ENCODE measurements around the gene CREBRF. TPM values are rescaled to one million over a fixed set of nuclear protein-coding genes. Genes with fewer than 3 reads are reported as not detected.

Gene CREBRF
- total RNA-seq, 1 donor from 2014 or later: 10.0 TPM

DNA sequence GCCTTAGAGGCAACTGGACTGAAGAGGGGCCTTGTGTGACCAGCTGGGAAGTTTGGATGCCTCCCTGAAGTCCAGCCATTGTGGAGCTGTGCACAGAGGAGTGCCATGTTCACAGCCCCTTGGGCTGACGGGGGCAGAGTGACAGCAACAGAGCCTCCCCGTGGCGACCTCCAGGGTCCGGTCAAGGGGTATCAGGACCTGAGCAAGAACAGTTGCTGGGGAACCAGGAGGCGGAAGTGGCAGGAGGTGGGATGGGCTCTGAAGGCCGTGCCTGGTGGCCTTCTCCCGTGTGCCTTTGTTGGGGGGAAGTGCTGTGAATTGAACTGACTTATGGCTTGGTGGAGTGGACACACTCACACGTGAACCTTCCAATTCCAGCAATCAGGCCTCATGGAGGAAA, 102.2 kb downstream of the CREBRF start:
- Mint-ChIP-seq H3K9me3 (ENCODE audit: unreplicated experiment) (no peaks in the 10 kb centered on the region), H3K27ac (ENCODE audit: unreplicated experiment) (no peak overlapping the region), H3K36me3 (ENCODE audit: low read depth, unreplicated experiment) (peaks cover 18% of the 10 kb centered on the region), H3K4me1 (ENCODE audit: low read depth, unreplicated experiment) (no peaks in the 10 kb centered on the region), H3K4me3 (ENCODE audit: unreplicated experiment) (no peak overlapping the region), H3K27me3 (ENCODE audit: low read depth, unreplicated experiment) (no peaks in the 10 kb centered on the region)
- no peaks in the 10 kb centered on the region for H3K9me3 ChIP-seq (ENCODE audit: insufficient read depth, low read depth, low read length)
- H3K79me2 ChIP-seq (ENCODE audit: insufficient read depth, low read length): no peaks in the 10 kb centered on the region
- no peak for TF ChIP-seq EZH2 (IDR thresholded peaks at IDR 0.05; ENCODE audit: insufficient read depth, low read length)
- TF ChIP-seq CTCF (IDR thresholded peaks at IDR 0.05; ENCODE audit: insufficient read depth, low read depth, low read length): no peak
- H3K27ac ChIP-seq (ENCODE audit: low read depth, low read length): no peak overlapping the region
- DNase-seq (ENCODE audit: low read depth) (no peak), FAIRE-seq (no peak)
- no peak overlapping the region for H3K9ac ChIP-seq (ENCODE audit: low read length)
- H3K36me3 ChIP-seq (ENCODE audit: insufficient read depth, low read length): peaks cover 15% of the 10 kb centered on the region
- no peaks in the 10 kb centered on the region for H3K4me1 ChIP-seq (ENCODE audit: insufficient read depth, low read length)
- H3K27me3 ChIP-seq (ENCODE audit: insufficient read depth, low read length): no peaks in the 10 kb centered on the region
- H4K20me1 ChIP-seq (ENCODE audit: insufficient read depth, low read length): no peaks in the 10 kb centered on the region
- H2AFZ ChIP-seq (ENCODE audit: low read depth, low read length): no peak overlapping the region
- H3K4me2 ChIP-seq (ENCODE audit: low read length): no peak overlapping the region
- no peak overlapping the region for H3K4me3 ChIP-seq (ENCODE audit: insufficient read depth, low read depth, low read length)

- Histone ChIP-seq H3K36me3 (ENCODE audit: insufficient read depth, low read length) (peaks cover 15% of the 10 kb centered on the region), H3K27me3 (ENCODE audit: insufficient read depth, low read length) (no peaks in the 10 kb centered on the region), H3K4me2 (ENCODE audit: low read length) (no peak overlapping the region), H3K4me1 (ENCODE audit: insufficient read depth, low read length) (no peaks in the 10 kb centered on the region), H3K27ac (ENCODE audit: low read depth, low read length) (no peak overlapping the region), H3K4me3 (ENCODE audit: insufficient read depth, low read depth, low read length) (no peak overlapping the region), H3K79me2 (ENCODE audit: insufficient read depth, low read length) (no peaks in the 10 kb centered on the region), H3K9ac (ENCODE audit: low read length) (no peak overlapping the region), H2AFZ (ENCODE audit: low read depth, low read length) (no peak overlapping the region), H4K20me1 (ENCODE audit: insufficient read depth, low read length) (no peaks in the 10 kb centered on the region), H3K9me3 (ENCODE audit: insufficient read depth, low read depth, low read length) (no peaks in the 10 kb centered on the region)
- Mint-ChIP-seq H3K4me3 (ENCODE audit: unreplicated experiment) (no peak overlapping the region), H3K36me3 (ENCODE audit: low read depth, unreplicated experiment) (peaks cover 20% of the 10 kb centered on the region), H3K4me1 (ENCODE audit: low read depth, unreplicated experiment) (no peaks in the 10 kb centered on the region), H3K9me3 (ENCODE audit: unreplicated experiment) (no peaks in the 10 kb centered on the region), H3K27me3 (ENCODE audit: low read depth, unreplicated experiment) (no peaks in the 10 kb centered on the region), H3K27ac (ENCODE audit: unreplicated experiment) (no peak overlapping the region)
- TF ChIP-seq CTCF (IDR thresholded peaks at IDR 0.05; ENCODE audit: insufficient read depth, low read depth, low read length): no peak
- no peak for TF ChIP-seq EZH2 (IDR thresholded peaks at IDR 0.05; ENCODE audit: insufficient read depth, low read length)
- no peak for FAIRE-seq
- no peak for DNase-seq (ENCODE audit: low read depth)
Measured at GRCh38 chr5:173159256-173159655, 103.1 kb downstream of the CREBRF start.

GRCh38 chr5:173161148-173161547, 105.0 kb downstream of the CREBRF start:
- H3K36me3 Mint-ChIP-seq (ENCODE audit: low read depth, unreplicated experiment): peaks cover 19% of the 10 kb centered on the region
- no peak for DNase-seq (ENCODE audit: low read depth)
- H3K4me1 ChIP-seq (ENCODE audit: insufficient read depth, low read length): no peaks in the 10 kb centered on the region
- H3K4me3 Mint-ChIP-seq (ENCODE audit: unreplicated experiment): no peak overlapping the region
- no peaks in the 10 kb centered on the region for H3K9me3 Mint-ChIP-seq (ENCODE audit: unreplicated experiment)
- H3K27ac Mint-ChIP-seq (ENCODE audit: unreplicated experiment): no peak overlapping the region
- no peak overlapping the region for H3K4me3 ChIP-seq (ENCODE audit: insufficient read depth, low read depth, low read length)
- no peak overlapping the region for H3K9ac ChIP-seq (ENCODE audit: low read length)
- no peaks in the 10 kb centered on the region for H3K79me2 ChIP-seq (ENCODE audit: insufficient read depth, low read length)
- H3K4me1 Mint-ChIP-seq (ENCODE audit: low read depth, unreplicated experiment): no peaks in the 10 kb centered on the region
- H3K27ac ChIP-seq (ENCODE audit: low read depth, low read length): no peak overlapping the region
- no peaks in the 10 kb centered on the region for H3K27me3 ChIP-seq (ENCODE audit: insufficient read depth, low read length)
- H3K27me3 Mint-ChIP-seq (ENCODE audit: low read depth, unreplicated experiment): no peaks in the 10 kb centered on the region
- peaks cover 15% of the 10 kb centered on the region for H3K36me3 ChIP-seq (ENCODE audit: insufficient read depth, low read length)
- no peak overlapping the region for H3K4me2 ChIP-seq (ENCODE audit: low read length)
- H4K20me1 ChIP-seq (ENCODE audit: insufficient read depth, low read length): no peaks in the 10 kb centered on the region
- no peaks in the 10 kb centered on the region for H3K9me3 ChIP-seq (ENCODE audit: insufficient read depth, low read depth, low read length)
- TF ChIP-seq CTCF (IDR thresholded peaks at IDR 0.05; ENCODE audit: insufficient read depth, low read depth, low read length) (no peak), EZH2 (IDR thresholded peaks at IDR 0.05; ENCODE audit: insufficient read depth, low read length) (no peak)
- no peak for FAIRE-seq
- no peak overlapping the region for H2AFZ ChIP-seq (ENCODE audit: low read depth, low read length)
